ENCODE measurements around the gene ZIC5. TPM values are rescaled to one million over a fixed set of nuclear protein-coding genes. Genes with fewer than 3 reads are reported as not detected.

The ZIC5 gene
- total and polyA plus RNA-seq, 2 of the 4 experiments (the other 2 are of a cell fraction): not detected

DNA sequence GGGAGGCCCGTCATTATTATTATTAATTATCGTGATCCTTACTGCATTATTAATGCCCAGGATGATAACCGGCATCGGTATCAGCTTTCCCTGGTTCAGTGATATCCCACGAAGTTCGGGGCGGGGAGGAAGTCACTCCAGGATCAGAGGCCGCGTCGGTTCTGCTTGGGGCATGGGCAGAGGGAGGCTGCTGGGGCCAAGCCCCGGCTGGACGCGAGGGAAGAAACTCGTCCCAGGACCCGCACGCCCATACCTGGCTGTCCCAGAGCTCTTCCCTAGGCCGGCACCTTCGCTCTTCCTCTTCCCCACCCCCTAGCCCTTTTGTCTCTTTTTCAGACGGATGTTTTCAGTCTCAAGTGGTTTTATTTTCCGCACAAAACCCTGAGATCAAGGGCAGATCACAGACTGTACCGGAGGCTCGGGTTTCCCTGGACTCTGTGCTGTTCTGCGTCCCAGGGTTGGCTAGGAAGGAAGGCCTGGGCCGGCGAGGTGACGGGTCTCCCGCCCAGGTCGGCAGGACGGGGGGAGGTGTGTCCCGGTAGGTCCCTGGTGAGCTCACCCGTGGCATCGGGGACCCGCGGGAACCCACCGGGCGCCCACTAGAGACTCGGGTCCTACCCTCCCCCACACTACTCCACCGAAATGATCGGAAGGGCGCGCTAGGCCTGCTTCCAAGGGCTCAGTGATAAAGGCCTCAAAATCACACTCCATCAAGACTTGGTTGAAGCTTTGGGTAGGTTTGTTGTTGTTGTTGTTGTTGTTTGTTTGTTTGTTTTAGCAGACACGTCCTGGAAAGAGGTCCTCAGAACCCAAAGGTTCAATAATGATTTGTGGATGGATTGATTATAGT, 17.9 kb upstream of the ZIC5 start (continued):
- TF ChIP-seq, protein P1, sequence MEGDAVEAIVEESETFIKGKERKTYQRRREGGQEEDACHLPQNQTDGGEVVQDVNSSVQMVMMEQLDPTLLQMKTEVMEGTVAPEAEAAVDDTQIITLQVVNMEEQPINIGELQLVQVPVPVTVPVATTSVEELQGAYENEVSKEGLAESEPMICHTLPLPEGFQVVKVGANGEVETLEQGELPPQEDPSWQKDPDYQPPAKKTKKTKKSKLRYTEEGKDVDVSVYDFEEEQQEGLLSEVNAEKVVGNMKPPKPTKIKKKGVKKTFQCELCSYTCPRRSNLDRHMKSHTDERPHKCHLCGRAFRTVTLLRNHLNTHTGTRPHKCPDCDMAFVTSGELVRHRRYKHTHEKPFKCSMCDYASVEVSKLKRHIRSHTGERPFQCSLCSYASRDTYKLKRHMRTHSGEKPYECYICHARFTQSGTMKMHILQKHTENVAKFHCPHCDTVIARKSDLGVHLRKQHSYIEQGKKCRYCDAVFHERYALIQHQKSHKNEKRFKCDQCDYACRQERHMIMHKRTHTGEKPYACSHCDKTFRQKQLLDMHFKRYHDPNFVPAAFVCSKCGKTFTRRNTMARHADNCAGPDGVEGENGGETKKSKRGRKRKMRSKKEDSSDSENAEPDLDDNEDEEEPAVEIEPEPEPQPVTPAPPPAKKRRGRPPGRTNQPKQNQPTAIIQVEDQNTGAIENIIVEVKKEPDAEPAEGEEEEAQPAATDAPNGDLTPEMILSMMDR (conservative IDR thresholded peaks at IDR 0.05; ENCODE audit: low read depth, low read length): no peak
